H7 (cell line): ENCODE data around the gene SNAI1. TPM values are rescaled to one million over a fixed set of nuclear protein-coding genes. Genes with fewer than 3 reads are reported as not detected.
"Not testable (repeated sequence)": the region's sequence is repeated elsewhere in the genome, so short reads cannot be mapped to it uniquely, and the experiment has no call there.

Source experiments
- DNase-seq: peaks from one replicate; pipeline ENCODE4 v3.0.0; 2012
- H3K27me3 ChIP-seq: 2 replicates; pipeline ENCODE4 v1.6.0; 2011; ENCODE audit warnings: mild to moderate bottlenecking, low read length; ENCODE audit not compliant: control insufficient read depth, insufficient read depth
- H3K36me3 ChIP-seq: replicated peaks from 2 replicates; pipeline ENCODE4 v1.5.1; 2011; ENCODE audit warnings: low read length; ENCODE audit not compliant: control insufficient read depth, insufficient read depth
- H3K4me3 ChIP-seq: 2 replicates; pipeline ENCODE4 v1.5.1; 2011; ENCODE audit warnings: low read depth, mild to moderate bottlenecking, control low read depth, low read length, moderate library complexity; ENCODE audit not compliant: insufficient read depth
- total RNA-seq: library from RNA; depleted of rRNA; stranded (reverse); fragments of >200 nt; shearing (Covaris generic); gene quantifications from 2 replicates; pipeline ENCODE4 v1.2.3, GENCODE V29; 2014

Gene SNAI1
- total RNA-seq, 1 experiment from 2014 or later, result 9.4 TPM

- not testable (repeated sequence) for H3K36me3 ChIP-seq, H3K4me3 ChIP-seq, DNase-seq
- H3K27me3 ChIP-seq, result peaks cover 17% of the 10 kb centered on the region
Observed at GRCh38 chr20:49977740-49978139, 5.0 kb upstream of the SNAI1 start.

DNA sequence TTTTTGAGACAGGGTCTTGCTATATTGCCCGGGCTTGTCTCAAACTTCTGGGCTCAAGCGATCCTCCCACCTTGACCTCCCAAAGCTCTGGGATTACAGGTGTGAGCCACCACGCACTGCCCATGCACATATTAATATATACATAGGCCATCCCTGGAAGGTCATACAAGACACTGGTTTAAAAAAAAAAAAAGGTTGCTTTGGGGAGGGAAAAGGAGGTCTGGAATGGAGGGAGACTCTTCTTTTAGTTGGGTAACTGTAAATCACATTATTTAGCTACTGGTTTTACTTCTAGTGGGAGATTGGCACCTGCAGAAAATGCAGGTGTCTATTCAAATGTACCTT, 4.1 kb upstream of the SNAI1 start:
- no peak for DNase-seq
- no peak overlapping the region for H3K4me3 ChIP-seq
- H3K27me3 ChIP-seq, result peaks cover 17% of the 10 kb centered on the region
- no peaks in the 10 kb centered on the region for H3K36me3 ChIP-seq

DNA sequence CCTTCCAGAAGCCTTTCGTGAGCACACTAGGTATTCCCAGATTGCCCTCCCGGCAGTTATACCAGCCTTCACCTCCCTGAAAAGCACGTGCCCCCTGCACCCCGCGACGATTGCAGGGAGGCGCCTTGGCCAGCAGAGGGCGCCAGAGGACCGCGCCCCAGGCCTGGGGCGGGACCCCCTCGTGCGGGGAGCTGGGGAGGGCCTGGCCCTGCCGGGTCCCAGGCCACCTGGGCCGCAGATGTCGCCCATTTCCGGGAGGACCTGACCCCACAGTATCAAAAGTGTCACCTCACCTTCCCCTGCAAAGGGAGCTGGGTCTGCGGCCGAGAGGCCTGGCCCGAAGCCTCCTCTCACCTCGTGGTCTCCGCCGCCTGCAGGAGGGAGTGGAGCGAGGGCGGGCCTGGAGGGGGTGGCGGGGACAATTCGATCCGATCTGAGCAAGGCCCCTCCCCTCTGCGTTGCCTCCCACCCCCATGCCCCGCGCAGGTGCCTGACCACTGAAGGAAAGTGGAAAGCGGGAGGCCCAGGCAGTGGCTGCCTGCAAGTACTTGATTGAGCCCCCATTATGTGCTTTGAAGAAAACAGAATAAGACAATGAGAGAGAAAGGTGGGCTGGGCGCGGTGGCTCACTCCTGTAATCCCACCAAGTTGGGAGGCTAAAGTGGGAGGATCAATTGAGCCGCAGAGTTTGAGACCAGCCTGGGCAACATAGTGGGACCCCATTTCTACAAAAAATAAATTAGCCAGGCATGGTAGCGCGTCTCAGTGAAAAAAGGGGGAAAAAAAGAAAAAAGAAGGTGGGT, 3.5 kb upstream of the SNAI1 start:
- DNase-seq, result peak; percentile 97
- H3K4me3 ChIP-seq, result peak overlapping the region; percentile 32
- H3K27me3 ChIP-seq, result peaks cover 17% of the 10 kb centered on the region
- H3K36me3 ChIP-seq, result peaks cover under 1% of the 10 kb centered on the region

DNA sequence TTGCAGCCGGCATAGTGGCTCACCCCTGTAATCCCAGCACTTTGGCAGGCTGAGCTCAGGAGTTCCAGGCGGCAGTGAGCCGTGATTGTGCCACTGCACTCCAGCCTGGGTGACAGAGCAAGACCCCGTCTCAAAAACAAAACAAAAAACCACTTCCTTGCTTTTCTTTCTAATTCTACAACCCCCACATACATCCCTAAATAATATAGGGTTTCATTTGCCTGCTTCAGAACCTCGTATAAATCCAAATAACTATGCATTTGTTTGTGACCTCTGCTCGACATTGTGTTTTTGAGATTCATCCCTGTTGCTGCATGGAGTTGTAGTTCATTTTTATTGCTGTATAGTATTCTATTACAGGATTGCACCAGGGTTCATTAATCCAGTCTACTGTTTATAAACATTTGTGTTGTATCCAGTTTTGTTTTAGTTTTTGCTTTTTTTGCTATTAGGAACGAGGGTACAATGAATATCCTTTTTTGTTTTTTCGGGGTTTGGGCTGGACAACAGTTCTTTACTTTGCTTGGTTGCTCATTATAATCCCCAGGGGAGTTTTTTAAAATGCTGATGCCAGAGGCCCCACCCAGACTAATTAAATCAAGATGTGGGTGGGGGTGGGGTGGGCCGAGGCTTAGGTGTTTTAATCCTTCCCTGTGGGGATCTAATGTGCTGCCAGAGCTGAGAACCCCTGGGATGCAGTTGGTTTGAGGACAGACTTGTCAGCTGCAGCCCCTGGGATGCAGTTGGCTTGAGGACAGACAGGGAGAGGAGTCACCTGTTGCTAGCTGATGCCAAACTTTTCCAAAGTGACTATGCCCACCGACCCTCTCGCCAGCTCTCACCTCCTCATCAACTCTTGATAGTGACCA, 2.4 kb upstream of the SNAI1 start:
- Histone ChIP-seq H3K4me3 (no peak overlapping the region), H3K27me3 (peaks cover 17% of the 10 kb centered on the region), H3K36me3 (peaks cover 2% of the 10 kb centered on the region)
- DNase-seq, result peak; percentile 42

- H3K36me3 ChIP-seq, result peaks cover 2% of the 10 kb centered on the region
- peak; percentile 40 for DNase-seq
- peaks cover 17% of the 10 kb centered on the region for H3K27me3 ChIP-seq
- H3K4me3 ChIP-seq, result no peak overlapping the region
Observed at GRCh38 chr20:49981218-49982071, 1.3 kb upstream of the SNAI1 start.

DNA sequence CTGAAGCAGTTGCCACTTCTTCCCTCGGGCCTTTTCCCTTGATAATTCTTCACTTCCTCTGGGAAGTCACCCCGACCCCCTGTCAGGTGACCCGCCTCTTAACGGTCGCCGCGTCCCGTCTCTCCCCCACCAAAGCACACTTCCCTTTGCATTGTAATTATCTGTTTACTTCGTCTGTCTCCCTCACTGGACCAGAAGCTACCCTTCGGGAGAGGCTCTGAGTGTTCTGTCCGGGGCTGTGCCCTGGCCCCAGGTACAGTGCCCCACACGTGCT, 771 bp upstream of the SNAI1 start:
- no peak for DNase-seq
- Histone ChIP-seq H3K27me3 (peaks cover 17% of the 10 kb centered on the region), H3K4me3 (peak overlapping the region; percentile 50), H3K36me3 (peaks cover 2% of the 10 kb centered on the region)

DNA sequence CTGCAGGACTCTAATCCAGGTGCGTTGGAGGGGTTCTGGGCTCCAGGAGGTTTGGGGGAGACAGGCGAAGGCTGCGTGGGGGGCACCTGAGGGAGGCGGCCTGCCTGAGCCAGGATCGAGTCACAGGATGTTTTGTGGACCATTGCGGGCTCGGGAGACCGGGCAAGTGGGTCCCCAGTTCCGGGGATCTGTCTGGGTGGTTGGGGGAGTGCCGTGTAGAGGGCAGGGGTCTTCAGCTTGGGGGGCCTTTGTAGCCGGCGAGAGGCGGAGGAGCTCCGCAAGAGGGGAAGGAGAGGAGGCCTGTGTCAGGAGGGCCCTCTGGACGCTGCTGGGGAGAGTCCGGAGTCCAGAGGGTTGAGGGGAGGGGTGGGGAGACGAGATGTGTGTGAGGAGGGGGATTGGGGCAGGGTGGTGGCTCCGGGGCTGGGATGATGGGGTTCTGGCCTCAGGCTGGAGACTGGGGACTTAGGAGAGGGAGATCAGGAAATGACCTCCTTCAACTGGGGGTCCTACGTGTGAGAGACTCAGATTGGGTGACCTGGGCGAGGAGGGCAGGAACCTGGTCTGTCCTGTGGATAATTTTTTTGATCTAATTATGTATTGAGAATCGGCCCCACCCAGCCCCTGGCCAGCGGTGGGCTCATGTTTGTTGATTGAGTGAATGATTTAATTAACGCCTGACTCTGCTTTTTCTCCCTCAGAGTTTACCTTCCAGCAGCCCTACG, 505 bp downstream of the SNAI1 start:
- Histone ChIP-seq H3K36me3 (peaks cover 3% of the 10 kb centered on the region), H3K4me3 (peak overlapping the region; percentile 78), H3K27me3 (peaks cover 17% of the 10 kb centered on the region)
- peak; percentile 77 for DNase-seq

DNA sequence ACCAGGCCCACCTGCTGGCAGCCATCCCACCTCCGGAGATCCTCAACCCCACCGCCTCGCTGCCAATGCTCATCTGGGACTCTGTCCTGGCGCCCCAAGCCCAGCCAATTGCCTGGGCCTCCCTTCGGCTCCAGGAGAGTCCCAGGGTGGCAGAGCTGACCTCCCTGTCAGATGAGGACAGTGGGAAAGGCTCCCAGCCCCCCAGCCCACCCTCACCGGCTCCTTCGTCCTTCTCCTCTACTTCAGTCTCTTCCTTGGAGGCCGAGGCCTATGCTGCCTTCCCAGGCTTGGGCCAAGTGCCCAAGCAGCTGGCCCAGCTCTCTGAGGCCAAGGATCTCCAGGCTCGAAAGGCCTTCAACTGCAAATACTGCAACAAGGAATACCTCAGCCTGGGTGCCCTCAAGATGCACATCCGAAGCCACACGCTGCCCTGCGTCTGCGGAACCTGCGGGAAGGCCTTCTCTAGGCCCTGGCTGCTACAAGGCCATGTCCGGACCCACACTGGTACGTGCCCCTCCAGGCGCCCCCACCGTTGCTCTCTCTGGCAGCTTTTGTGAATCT, 1.1 kb downstream of the SNAI1 start:
- Histone ChIP-seq H3K36me3 (peaks cover 3% of the 10 kb centered on the region), H3K4me3 (peak overlapping the region; percentile 78; the same call in 1 of the 2 replicates), H3K27me3 (peaks cover 17% of the 10 kb centered on the region)
- DNase-seq, result peak; percentile 69

- peaks cover 3% of the 10 kb centered on the region for H3K36me3 ChIP-seq
- peaks cover 16% of the 10 kb centered on the region for H3K27me3 ChIP-seq
- DNase-seq, result peak; percentile 71
- no peak overlapping the region; the same call in 1 of the 2 replicates for H3K4me3 ChIP-seq
Observed at GRCh38 chr20:49984426-49985153, 1.8 kb downstream of the SNAI1 start.

- H3K36me3 ChIP-seq, result peaks cover 3% of the 10 kb centered on the region
- peaks cover 16% of the 10 kb centered on the region for H3K27me3 ChIP-seq
- DNase-seq, result no peak
- no peak overlapping the region for H3K4me3 ChIP-seq
Observed at GRCh38 chr20:49985157-49985556, 2.4 kb downstream of the SNAI1 start.

GRCh38 chr20:49985617-49986016, 2.8 kb downstream of the SNAI1 start:
- peak; percentile 60 for DNase-seq
- peaks cover 15% of the 10 kb centered on the region for H3K27me3 ChIP-seq
- no peak overlapping the region for H3K4me3 ChIP-seq
- peaks cover 3% of the 10 kb centered on the region for H3K36me3 ChIP-seq

GRCh38 chr20:49986049-49986448, 3.3 kb downstream of the SNAI1 start:
- H3K27me3 ChIP-seq, result peaks cover 12% of the 10 kb centered on the region
- no peak overlapping the region for H3K4me3 ChIP-seq
- peaks cover 3% of the 10 kb centered on the region for H3K36me3 ChIP-seq
- DNase-seq, result peak; percentile 45
